Tibial nerve (tissue), 4 donors: ENCODE measurements around the gene SLC16A10.

Experiments
- CTCF ChIP-seq, 5 experiments: fragments of 200-600 bp in 3 of 5; fragments of 450-650 bp in 2 of 5; sonication (generic) in 3 of 5; IDR thresholded peaks; one replicate each; pipeline ENCODE4 v1.5.1; 2016 to 2019; ENCODE audit warnings: antibody characterized with exemption in 5 of 5, mild to moderate bottlenecking in 3 of 5, moderate library complexity in 2 of 5
- EP300 ChIP-seq, 2 donors: sonication (generic); formaldehyde crosslinking; IDR thresholded peaks; one replicate each; pipeline ENCODE4 v1.6.1; 2017; ENCODE audit warnings: antibody characterized with exemption in 2 of 2, mild to moderate bottlenecking in 1 of 2
- POLR2A ChIP-seq, 2 donors: fragments of 450-650 bp; IDR thresholded peaks; one replicate each; pipeline ENCODE4 v1.6.1; 2017; ENCODE audit warnings: antibody characterized with exemption in 2 of 2, mild to moderate bottlenecking in 2 of 2, moderate library complexity in 2 of 2

GRCh38 chr6:111173341-111173740 is 86.0 kb downstream of the SLC16A10 start:
- TF ChIP-seq CTCF (IDR thresholded peaks at IDR 0.05) (no peak), EP300 (IDR thresholded peaks at IDR 0.05) (no peak), POLR2A (IDR thresholded peaks at IDR 0.05) (no peak)
